Measurements from ENCODE around the gene EID2. TPM values are rescaled to one million over a fixed set of nuclear protein-coding genes. Genes with fewer than 3 reads are reported as not detected.

Gene EID2
- total and polyA plus RNA-seq, 2 of the 13 experiments (the other 11 are each of a cell fraction or from before 2014, with no cell fraction given): 3.7 to 14.1 TPM

DNA sequence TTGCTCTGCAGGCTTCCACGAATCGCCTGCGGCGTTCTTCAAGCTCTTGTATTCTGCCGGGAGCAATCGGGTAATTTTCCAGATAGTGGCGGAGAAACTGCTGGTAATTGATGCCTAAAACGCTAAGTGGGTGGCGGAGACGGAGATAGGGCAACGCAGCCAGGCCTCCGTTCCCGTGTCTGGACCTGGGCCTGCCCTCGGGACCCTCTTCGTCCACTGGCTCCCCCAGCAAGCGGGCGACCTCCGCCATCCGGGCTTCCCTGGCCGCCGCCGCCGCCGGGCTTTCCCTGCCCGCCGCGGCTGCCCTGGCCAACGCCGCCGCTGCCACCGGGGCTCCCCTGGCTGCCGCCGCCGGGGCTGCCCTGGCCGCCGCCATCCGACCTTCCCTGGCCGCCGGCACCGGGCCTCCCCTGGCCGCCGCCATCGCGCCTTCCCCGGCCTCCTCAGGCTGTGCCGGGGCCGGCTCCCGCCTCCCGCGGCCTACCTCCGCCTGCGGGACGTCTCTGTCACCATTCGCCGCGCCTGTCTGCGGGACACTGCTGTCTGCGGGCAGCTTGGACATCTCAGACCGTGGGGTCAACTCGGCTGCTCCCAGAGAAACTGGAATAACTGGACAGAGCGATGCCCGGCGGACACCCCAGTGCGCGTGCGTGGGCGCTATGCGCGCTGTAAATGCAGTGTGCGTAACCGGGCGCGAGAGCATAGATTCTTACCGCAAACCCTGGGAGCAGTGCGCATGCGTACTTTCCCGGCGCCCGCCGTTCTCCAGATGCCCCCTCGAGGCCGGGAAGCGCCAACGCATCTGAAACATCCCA is at the start of gene EID2 (continued):
- TF ChIP-seq ZNF224 (CRISPR knock-in tag; IDR thresholded peaks at IDR 0.05): no peak
- TF ChIP-seq POLR2G (IDR thresholded peaks at IDR 0.05; ENCODE audit: low read depth, low read length): peak; percentile 87
- TF ChIP-seq U2AF1 (optimal IDR thresholded peaks at IDR 0.05; ENCODE audit: low read depth, low read length): no peak
- TF ChIP-seq NKX3-1 (CRISPR knock-in tag; IDR thresholded peaks at IDR 0.05): 0 out of 2 replicates have a peak, but pooled peaks have one; percentile 66
- TF ChIP-seq, protein P1, sequence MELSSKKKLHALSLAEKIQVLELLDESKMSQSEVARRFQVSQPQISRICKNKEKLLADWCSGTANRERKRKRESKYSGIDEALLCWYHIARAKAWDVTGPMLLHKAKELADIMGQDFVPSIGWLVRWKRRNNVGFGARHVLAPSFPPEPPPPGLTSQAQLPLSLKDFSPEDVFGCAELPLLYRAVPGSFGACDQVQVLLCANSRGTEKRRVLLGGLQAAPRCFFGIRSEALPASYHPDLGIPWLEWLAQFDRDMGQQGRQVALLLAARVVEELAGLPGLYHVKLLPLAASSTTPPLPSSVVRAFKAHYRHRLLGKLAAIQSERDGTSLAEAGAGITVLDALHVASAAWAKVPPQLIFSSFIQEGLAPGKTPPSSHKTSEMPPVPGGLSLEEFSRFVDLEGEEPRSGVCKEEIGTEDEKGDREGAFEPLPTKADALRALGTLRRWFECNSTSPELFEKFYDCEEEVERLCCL (CRISPR knock-in tag; IDR thresholded peaks at IDR 0.05; ENCODE audit: borderline replicate concordance): no peak
- TF ChIP-seq SP4 (CRISPR knock-in tag; IDR thresholded peaks at IDR 0.05): no peak
- no peak for TF ChIP-seq TARDBP (CRISPR knock-in tag; IDR thresholded peaks at IDR 0.05)
- no peak for TF ChIP-seq ZNF850 (CRISPR knock-in tag; conservative IDR thresholded peaks at IDR 0.05)
- no peak for TF ChIP-seq ZNF44 (CRISPR knock-in tag; IDR thresholded peaks at IDR 0.05)
- TF ChIP-seq, protein P2, sequence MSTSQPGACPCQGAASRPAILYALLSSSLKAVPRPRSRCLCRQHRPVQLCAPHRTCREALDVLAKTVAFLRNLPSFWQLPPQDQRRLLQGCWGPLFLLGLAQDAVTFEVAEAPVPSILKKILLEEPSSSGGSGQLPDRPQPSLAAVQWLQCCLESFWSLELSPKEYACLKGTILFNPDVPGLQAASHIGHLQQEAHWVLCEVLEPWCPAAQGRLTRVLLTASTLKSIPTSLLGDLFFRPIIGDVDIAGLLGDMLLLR (CRISPR knock-in tag; IDR thresholded peaks at IDR 0.05): peak; percentile 65; the same call in 1 of the 2 replicates
- peak; percentile 65 for TF ChIP-seq ASH2L (IDR thresholded peaks at IDR 0.05; ENCODE audit: insufficient read length, low read depth, low read length)
- TF ChIP-seq SMARCE1 (IDR thresholded peaks at IDR 0.05; ENCODE audit: borderline replicate concordance): no peak
- TF ChIP-seq GTF3A (CRISPR knock-in tag; conservative IDR thresholded peaks at IDR 0.05): no peak
- no peak for TF ChIP-seq ZFP41 (CRISPR knock-in tag; IDR thresholded peaks at IDR 0.05; ENCODE audit: borderline replicate concordance)
- TF ChIP-seq HOXA9 (CRISPR knock-in tag; IDR thresholded peaks at IDR 0.05; ENCODE audit: borderline replicate concordance): no peak
- peak; percentile 75 for TF ChIP-seq MYC (CRISPR knock-in tag; IDR thresholded peaks at IDR 0.05; ENCODE audit: borderline replicate concordance)
- TF ChIP-seq NR2F2 (IDR thresholded peaks at IDR 0.05; ENCODE audit: borderline replicate concordance, low read depth): no peak
- TF ChIP-seq MAZ (IDR thresholded peaks at IDR 0.05; ENCODE audit: borderline replicate concordance, low read depth, low read length): no peak
- TF ChIP-seq MAZ (CRISPR knock-in tag; IDR thresholded peaks at IDR 0.05; ENCODE audit: low read depth): no peak
- no peak for TF ChIP-seq SATB2 (CRISPR knock-in tag; IDR thresholded peaks at IDR 0.05)
- TF ChIP-seq, protein P3, sequence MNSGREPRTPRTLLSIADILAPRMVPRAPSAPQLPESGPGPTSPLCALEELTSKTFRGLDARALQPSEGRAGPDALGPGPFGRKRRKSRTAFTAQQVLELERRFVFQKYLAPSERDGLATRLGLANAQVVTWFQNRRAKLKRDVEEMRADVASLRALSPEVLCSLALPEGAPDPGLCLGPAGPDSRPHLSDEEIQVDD (CRISPR knock-in tag; IDR thresholded peaks at IDR 0.05; ENCODE audit: borderline replicate concordance): no peak
- no peak for TF ChIP-seq RARA (CRISPR knock-in tag; IDR thresholded peaks at IDR 0.05)
- TF ChIP-seq ZNF230 (CRISPR knock-in tag; IDR thresholded peaks at IDR 0.05): no peak
- no peak for TF ChIP-seq ZNF33B (CRISPR knock-in tag; IDR thresholded peaks at IDR 0.05)
- TF ChIP-seq KMT2B (CRISPR knock-in tag; IDR thresholded peaks at IDR 0.05): peak; percentile 54

Measured in HepG2 (cell line).